Liver (tissue), 9 donors: Measurements from ENCODE around the gene PUS10. TPM values are rescaled to one million over a fixed set of nuclear protein-coding genes. Genes with fewer than 3 reads are reported as not detected.

Experiments
- DNase-seq: peaks from one replicate; pipeline ENCODE4 v3.0.0-alpha.2; 2017; ENCODE audit warnings: low spot score
- H3K27ac ChIP-seq, 2 donors: one replicate each; pipeline ENCODE4 v1.7.0; 2013; ENCODE audit warnings: inconsistent platforms in 2 of 2, low read length in 2 of 2, control low read depth in 1 of 2, low read depth in 1 of 2, mild to moderate bottlenecking in 1 of 2
- H3K27me3 ChIP-seq, 4 donors: one replicate each; pipeline versions ENCODE4 v1.6.1 to v1.7.0; 2013; ENCODE audit warnings: low read length in 3 of 4, inconsistent platforms in 1 of 4, mild to moderate bottlenecking in 1 of 4, moderate library complexity in 1 of 4; ENCODE audit not compliant: control insufficient read depth in 4 of 4, insufficient read depth in 4 of 4
- H3K36me3 ChIP-seq, 4 donors: one replicate each; pipeline versions ENCODE4 v1.6.1 to v1.7.0; 2013; ENCODE audit warnings: low read length in 3 of 4, mild to moderate bottlenecking in 3 of 4, low read depth in 1 of 4, moderate library complexity in 1 of 4; ENCODE audit not compliant: control insufficient read depth in 4 of 4, insufficient read depth in 3 of 4
- H3K4me1 ChIP-seq, 4 donors: one replicate each; pipeline versions ENCODE4 v1.6.1 to v1.7.0; 2013; ENCODE audit warnings: low read length in 3 of 4, mild to moderate bottlenecking in 3 of 4, moderate library complexity in 1 of 4; ENCODE audit not compliant: control insufficient read depth in 4 of 4, insufficient read depth in 4 of 4
- H3K4me3 ChIP-seq, 3 donors: one replicate each; pipeline versions ENCODE4 v1.6.1 to v1.7.0; 2013; ENCODE audit warnings: low read length in 3 of 3, control low read depth in 1 of 3, low read depth in 1 of 3, mild to moderate bottlenecking in 1 of 3
- H3K9ac ChIP-seq, 2 donors: one replicate each; pipeline ENCODE4 v1.7.0; 2013; ENCODE audit warnings: low read length in 2 of 2, mild to moderate bottlenecking in 2 of 2, moderate library complexity in 2 of 2, control low read depth in 1 of 2, low read depth in 1 of 2
- H3K9me3 ChIP-seq, 4 donors: one replicate each; pipeline versions ENCODE4 v1.6.1 to v1.7.0; 2013; ENCODE audit warnings: low read length in 3 of 4; ENCODE audit not compliant: control insufficient read depth in 4 of 4
- EGR1 ChIP-seq, 2 donors: IDR thresholded peaks; 2 replicates each; pipeline ENCODE4 v1.6.1; 2016 to 2018; ENCODE audit warnings: antibody characterized with exemption in 2 of 2, low read depth in 2 of 2
- FOXA1 ChIP-seq: IDR thresholded peaks from 2 replicates; pipeline ENCODE4 v1.6.1; 2016; ENCODE audit warnings: antibody characterized with exemption
- FOXA2 ChIP-seq: IDR thresholded peaks from 2 replicates; pipeline ENCODE4 v1.6.1; 2016; ENCODE audit warnings: antibody characterized with exemption
- GABPA ChIP-seq, 2 donors: IDR thresholded peaks in 1 of 2; conservative IDR thresholded peaks in 1 of 2; 2 replicates each; pipeline ENCODE4 v1.6.1; 2016; ENCODE audit warnings: antibody characterized with exemption in 2 of 2, mild to moderate bottlenecking in 1 of 2, moderate library complexity in 1 of 2
- HNF4A ChIP-seq, 2 donors: conservative IDR thresholded peaks; 2 replicates each; pipeline ENCODE4 v1.6.1; 2016; ENCODE audit warnings: antibody characterized with exemption in 2 of 2, mild to moderate bottlenecking in 2 of 2
- HNF4G ChIP-seq: IDR thresholded peaks from 2 replicates; pipeline ENCODE4 v1.6.1; 2016; ENCODE audit warnings: antibody characterized with exemption
- JUND ChIP-seq, 2 donors: IDR thresholded peaks; 2 replicates each; pipeline ENCODE4 v1.6.1; 2016; ENCODE audit warnings: antibody characterized with exemption in 2 of 2
- NR2F2 ChIP-seq: IDR thresholded peaks from 2 replicates; pipeline ENCODE4 v1.6.1; 2016; ENCODE audit warnings: antibody characterized with exemption
- RAD21 ChIP-seq, 2 donors: IDR thresholded peaks; 2 replicates each; pipeline ENCODE4 v1.6.1; 2016; ENCODE audit warnings: antibody characterized with exemption in 2 of 2, mild to moderate bottlenecking in 2 of 2
- RXRA ChIP-seq, 2 donors: IDR thresholded peaks; 2 replicates each; pipeline ENCODE4 v1.6.1; 2017 to 2018; ENCODE audit warnings: antibody characterized with exemption in 2 of 2, mild to moderate bottlenecking in 1 of 2
- SP1 ChIP-seq: IDR thresholded peaks from 2 replicates; pipeline ENCODE4 v1.6.1; 2018; ENCODE audit warnings: antibody characterized with exemption, mild to moderate bottlenecking
- TAF1 ChIP-seq: conservative IDR thresholded peaks from 2 replicates; pipeline ENCODE4 v1.6.1; 2016; ENCODE audit warnings: antibody characterized with exemption, mild to moderate bottlenecking
- YY1 ChIP-seq: IDR thresholded peaks from 2 replicates; pipeline ENCODE4 v1.6.1; 2016; ENCODE audit warnings: antibody characterized with exemption, mild to moderate bottlenecking
- WGBS: extraction: QIAGEN DNeasy Blood & Tissue Kit; methylation state at CpG from one replicate; pipeline ENCODE4 v1.1.7; 2013; 5-methylcytosine and 5-hydroxymethylcytosine counted together
- polyA plus RNA-seq, 2 donors: library from polyadenylated mRNA; stranded (reverse) in 1 of 2; unstranded in 1 of 2; fragments of 200-250 nt in 1 of 2; fragments of >200 nt in 1 of 2; fragmentation: Nextera tagmentation in 1 of 2; extraction: Ambion mirVana in 1 of 2; gene quantifications; one replicate each; pipeline versions ENCODE4 v1.2.1 to v1.2.3, GENCODE V29; 2013 to 2015
- total RNA-seq, 2 donors: library from RNA; depleted of rRNA; stranded (reverse); fragments of >200 nt; gene quantifications; one replicate each; pipeline ENCODE4 v1.2.3, GENCODE V29; 2014
- TF ChIP-seq, protein P1 (sequence below): fragments of 150-350 bp; IDR thresholded peaks from 2 replicates; pipeline ENCODE4 v1.5.1; 2017; ENCODE audit warnings: improper control_type of control experiment, low read depth, low read length; ENCODE audit not compliant: missing input control
- TF ChIP-seq, protein P2 (sequence below): IDR thresholded peaks from 2 replicates; pipeline ENCODE4 v1.6.1; 2016; ENCODE audit warnings: antibody characterized with exemption
- TF ChIP-seq, protein P3 (sequence below): IDR thresholded peaks from 2 replicates; pipeline ENCODE4 v1.6.1; 2016; ENCODE audit warnings: antibody characterized with exemption, mild to moderate bottlenecking
- TF ChIP-seq, protein P4 (sequence below): IDR thresholded peaks from 2 replicates; pipeline ENCODE4 v1.6.1; 2016; ENCODE audit warnings: antibody characterized with exemption
- TF ChIP-seq, protein P5 (sequence below): IDR thresholded peaks from 2 replicates; pipeline ENCODE4 v1.6.1; 2016; ENCODE audit warnings: antibody characterized with exemption
- donor health status: healthy.
- donor health status: healthy.
- donor health status: healthy.
- donor health status: healthy.
- donor health status: healthy.

PUS10 gene
- total and polyA plus RNA-seq, 4 donors: 4.3 to 19.6 (median 6.4) TPM

DNA sequence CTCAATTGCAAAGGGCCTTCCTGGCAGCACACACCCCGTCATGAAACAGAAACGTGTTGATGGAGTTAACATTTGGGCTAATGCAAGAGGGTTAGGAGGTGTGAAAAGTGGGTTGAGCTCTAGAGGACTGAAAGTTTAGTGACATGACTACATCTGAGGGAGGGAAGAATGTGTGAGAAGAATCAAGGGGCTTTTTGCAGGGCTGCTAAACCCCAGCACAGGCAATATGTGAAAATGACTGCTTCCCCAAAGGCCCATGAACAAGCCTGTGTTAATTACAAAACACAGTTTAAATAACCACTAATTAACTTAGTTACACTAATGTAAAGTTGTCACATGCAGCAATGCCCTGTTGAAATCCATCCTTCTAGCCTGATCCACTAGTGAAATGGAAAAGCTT lies 63.9 kb downstream of the PUS10 start:
- H3K9ac ChIP-seq: no peak overlapping the region
- no peak for DNase-seq
- H3K4me3 ChIP-seq: no peak overlapping the region
- no peaks in the 10 kb centered on the region for H3K4me1 ChIP-seq
- H3K27ac ChIP-seq: no peak overlapping the region
- WGBS: 66% methylated on average over 2 of the region's 2 CpGs
- no peaks in the 10 kb centered on the region for H3K9me3 ChIP-seq
- no peak for TF ChIP-seq HNF4A (conservative IDR thresholded peaks at IDR 0.05)
- no peak for TF ChIP-seq RAD21 (IDR thresholded peaks at IDR 0.05)
- no peak for TF ChIP-seq TAF1
- TF ChIP-seq HNF4G: no peak
- no peak for TF ChIP-seq EGR1 (IDR thresholded peaks at IDR 0.05; ENCODE audit: low read depth in 2 of 2)
- TF ChIP-seq, protein P1, sequence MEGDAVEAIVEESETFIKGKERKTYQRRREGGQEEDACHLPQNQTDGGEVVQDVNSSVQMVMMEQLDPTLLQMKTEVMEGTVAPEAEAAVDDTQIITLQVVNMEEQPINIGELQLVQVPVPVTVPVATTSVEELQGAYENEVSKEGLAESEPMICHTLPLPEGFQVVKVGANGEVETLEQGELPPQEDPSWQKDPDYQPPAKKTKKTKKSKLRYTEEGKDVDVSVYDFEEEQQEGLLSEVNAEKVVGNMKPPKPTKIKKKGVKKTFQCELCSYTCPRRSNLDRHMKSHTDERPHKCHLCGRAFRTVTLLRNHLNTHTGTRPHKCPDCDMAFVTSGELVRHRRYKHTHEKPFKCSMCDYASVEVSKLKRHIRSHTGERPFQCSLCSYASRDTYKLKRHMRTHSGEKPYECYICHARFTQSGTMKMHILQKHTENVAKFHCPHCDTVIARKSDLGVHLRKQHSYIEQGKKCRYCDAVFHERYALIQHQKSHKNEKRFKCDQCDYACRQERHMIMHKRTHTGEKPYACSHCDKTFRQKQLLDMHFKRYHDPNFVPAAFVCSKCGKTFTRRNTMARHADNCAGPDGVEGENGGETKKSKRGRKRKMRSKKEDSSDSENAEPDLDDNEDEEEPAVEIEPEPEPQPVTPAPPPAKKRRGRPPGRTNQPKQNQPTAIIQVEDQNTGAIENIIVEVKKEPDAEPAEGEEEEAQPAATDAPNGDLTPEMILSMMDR: no peak
- TF ChIP-seq FOXA1: no peak
- TF ChIP-seq, protein P2, sequence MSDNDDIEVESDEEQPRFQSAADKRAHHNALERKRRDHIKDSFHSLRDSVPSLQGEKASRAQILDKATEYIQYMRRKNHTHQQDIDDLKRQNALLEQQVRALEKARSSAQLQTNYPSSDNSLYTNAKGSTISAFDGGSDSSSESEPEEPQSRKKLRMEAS: no peak
- no peak for TF ChIP-seq YY1
- TF ChIP-seq NR2F2: no peak
- TF ChIP-seq GABPA (IDR thresholded peaks at IDR 0.05 in 1 of 2, conservative IDR thresholded peaks at IDR 0.05 in 1 of 2): no peak
- no peak for TF ChIP-seq SP1
- TF ChIP-seq, protein P3, sequence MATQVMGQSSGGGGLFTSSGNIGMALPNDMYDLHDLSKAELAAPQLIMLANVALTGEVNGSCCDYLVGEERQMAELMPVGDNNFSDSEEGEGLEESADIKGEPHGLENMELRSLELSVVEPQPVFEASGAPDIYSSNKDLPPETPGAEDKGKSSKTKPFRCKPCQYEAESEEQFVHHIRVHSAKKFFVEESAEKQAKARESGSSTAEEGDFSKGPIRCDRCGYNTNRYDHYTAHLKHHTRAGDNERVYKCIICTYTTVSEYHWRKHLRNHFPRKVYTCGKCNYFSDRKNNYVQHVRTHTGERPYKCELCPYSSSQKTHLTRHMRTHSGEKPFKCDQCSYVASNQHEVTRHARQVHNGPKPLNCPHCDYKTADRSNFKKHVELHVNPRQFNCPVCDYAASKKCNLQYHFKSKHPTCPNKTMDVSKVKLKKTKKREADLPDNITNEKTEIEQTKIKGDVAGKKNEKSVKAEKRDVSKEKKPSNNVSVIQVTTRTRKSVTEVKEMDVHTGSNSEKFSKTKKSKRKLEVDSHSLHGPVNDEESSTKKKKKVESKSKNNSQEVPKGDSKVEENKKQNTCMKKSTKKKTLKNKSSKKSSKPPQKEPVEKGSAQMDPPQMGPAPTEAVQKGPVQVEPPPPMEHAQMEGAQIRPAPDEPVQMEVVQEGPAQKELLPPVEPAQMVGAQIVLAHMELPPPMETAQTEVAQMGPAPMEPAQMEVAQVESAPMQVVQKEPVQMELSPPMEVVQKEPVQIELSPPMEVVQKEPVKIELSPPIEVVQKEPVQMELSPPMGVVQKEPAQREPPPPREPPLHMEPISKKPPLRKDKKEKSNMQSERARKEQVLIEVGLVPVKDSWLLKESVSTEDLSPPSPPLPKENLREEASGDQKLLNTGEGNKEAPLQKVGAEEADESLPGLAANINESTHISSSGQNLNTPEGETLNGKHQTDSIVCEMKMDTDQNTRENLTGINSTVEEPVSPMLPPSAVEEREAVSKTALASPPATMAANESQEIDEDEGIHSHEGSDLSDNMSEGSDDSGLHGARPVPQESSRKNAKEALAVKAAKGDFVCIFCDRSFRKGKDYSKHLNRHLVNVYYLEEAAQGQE: no peak
- TF ChIP-seq, protein P4, sequence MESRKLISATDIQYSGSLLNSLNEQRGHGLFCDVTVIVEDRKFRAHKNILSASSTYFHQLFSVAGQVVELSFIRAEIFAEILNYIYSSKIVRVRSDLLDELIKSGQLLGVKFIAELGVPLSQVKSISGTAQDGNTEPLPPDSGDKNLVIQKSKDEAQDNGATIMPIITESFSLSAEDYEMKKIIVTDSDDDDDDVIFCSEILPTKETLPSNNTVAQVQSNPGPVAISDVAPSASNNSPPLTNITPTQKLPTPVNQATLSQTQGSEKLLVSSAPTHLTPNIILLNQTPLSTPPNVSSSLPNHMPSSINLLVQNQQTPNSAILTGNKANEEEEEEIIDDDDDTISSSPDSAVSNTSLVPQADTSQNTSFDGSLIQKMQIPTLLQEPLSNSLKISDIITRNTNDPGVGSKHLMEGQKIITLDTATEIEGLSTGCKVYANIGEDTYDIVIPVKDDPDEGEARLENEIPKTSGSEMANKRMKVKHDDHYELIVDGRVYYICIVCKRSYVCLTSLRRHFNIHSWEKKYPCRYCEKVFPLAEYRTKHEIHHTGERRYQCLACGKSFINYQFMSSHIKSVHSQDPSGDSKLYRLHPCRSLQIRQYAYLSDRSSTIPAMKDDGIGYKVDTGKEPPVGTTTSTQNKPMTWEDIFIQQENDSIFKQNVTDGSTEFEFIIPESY: no peak
- TF ChIP-seq, protein P5, sequence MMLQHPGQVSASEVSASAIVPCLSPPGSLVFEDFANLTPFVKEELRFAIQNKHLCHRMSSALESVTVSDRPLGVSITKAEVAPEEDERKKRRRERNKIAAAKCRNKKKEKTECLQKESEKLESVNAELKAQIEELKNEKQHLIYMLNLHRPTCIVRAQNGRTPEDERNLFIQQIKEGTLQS: no peak
- TF ChIP-seq JUND (IDR thresholded peaks at IDR 0.05): no peak
- TF ChIP-seq RXRA (IDR thresholded peaks at IDR 0.05): no peak
- no peak for TF ChIP-seq FOXA2
- H3K27me3 ChIP-seq: no peaks in the 10 kb centered on the region
- peaks cover 2 to 28% (median 15%) of the 10 kb centered on the region in 4 donors for H3K36me3 ChIP-seq
